Caki2 (cell line): ENCODE measurements around the gene OAS2. TPM values are rescaled to one million over a fixed set of nuclear protein-coding genes. Genes with fewer than 3 reads are reported as not detected.

ENCODE experiments used
- DNase-seq: peaks from one replicate; pipeline ENCODE4 v3.0.0-alpha.2; 2015; ENCODE audit warnings: low read depth
- in situ Hi-C: cut with HindIII; loops from 2 replicates; pipeline ENCODE4 v1.10.0; 2016; ENCODE audit warnings: low sequenced_read_pairs, low pct_unique_long_range_greater_than_20kb, mixed read lengths
- total RNA-seq: library from RNA; depleted of rRNA; stranded (reverse); fragments of >200 nt; shearing (Covaris generic); gene quantifications from 2 replicates; pipeline ENCODE4 v1.2.3, GENCODE V29; 2014; ENCODE audit warnings: low replicate concordance

OAS2 gene
- total RNA-seq, 1 experiment from 2014 or later, result 0.30 TPM

DNA sequence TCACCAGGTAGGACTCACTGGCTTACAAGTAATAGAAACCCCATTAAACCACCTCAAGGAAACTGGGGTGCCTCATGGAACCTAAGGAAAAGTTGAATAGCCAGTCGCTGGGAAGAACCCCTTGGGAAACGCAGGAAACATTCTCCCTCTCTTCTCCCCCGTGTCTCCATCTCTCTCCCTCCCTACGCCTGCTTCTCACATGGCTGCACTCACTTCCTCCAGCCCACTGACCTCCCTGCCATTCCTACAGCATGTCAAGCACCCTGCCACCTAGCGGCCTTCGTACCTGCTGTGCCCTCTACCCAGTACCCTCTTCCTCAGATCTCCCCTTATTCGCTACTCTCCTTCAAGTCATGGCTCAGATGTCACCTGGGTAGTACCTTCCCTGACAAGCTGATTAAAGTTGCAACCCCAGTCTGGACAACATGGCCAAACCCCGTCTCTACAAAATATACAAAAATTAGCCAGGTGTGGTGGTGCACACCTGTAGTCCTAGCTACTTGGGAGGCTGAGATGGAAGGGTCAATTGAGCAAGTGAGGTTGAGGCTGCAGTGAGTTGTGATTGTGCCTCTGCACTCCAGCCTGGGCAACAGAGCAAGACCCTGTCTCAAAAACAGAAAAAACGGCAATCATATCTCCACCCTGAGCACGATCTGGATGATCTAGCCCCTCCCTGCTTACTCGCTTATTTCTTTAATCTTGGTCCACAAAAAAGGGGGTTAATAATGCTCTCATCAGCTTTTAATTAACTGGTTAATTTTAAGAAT, 71.8 kb downstream of the OAS2 start:
- peak; percentile 10 for DNase-seq
- in situ Hi-C loops, result no loop called here

DNA sequence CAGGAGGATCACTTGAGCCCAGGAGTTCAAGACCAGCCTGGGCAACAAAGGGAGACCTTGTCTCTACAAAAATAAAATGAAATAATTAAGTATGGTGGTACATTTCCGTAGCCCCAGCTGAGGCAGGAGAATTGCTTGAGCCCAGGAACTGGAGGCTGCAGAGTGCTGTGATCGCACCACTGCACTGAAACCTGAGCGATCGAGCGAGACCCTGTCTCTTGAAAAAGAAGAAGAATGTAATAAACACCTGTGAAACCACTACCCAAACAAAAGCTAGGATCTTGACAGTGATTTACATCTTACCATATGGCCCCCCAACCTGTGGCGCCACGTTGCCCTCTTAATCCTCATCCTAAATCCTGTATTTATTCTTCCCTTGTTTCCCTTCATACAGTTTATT, 72.5 kb downstream of the OAS2 start:
- no peak for DNase-seq
- in situ Hi-C loops, result no loop called here

DNA sequence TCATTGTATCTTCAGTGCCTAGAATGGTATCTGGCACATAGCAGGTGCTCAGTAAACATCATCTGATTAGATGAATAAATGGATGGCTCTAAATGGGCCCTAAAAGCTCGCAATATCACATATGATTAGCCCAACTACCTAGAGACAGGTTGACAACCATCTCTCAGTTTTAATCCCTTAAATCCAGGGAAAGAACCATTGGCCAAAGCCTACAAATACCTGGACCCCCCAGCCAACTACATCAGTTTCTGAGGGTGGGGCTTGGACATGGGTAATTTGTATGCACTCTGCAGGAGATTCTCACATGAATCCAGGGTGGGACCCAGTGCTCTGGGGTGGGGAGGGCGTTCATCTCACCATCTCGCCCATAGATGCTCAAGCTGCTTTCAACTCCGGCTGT, 73.4 kb downstream of the OAS2 start:
- DNase-seq, result no peak
- in situ Hi-C loops, result no loop called here

DNA sequence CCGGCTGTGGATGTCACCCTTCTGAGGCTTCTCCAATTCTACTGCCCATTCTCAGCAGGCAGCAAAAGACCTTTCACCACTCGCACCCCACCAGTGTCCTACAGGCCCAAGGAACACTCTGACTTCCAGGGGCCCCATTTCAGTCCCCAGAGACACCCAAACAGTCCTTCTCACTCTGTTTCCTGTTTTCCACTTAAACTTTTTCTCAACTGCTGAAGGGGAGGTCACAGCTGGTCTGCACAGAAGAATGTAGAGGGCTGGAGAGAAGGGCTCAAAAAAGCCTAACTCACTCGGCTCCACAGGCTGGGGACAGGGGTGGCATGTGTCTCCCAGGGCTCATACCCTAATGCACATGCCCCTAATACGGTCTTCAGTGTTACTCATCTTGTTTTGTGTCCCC, 74.0 kb downstream of the OAS2 start:
- in situ Hi-C loops, result no loop called here
- no peak for DNase-seq

DNA sequence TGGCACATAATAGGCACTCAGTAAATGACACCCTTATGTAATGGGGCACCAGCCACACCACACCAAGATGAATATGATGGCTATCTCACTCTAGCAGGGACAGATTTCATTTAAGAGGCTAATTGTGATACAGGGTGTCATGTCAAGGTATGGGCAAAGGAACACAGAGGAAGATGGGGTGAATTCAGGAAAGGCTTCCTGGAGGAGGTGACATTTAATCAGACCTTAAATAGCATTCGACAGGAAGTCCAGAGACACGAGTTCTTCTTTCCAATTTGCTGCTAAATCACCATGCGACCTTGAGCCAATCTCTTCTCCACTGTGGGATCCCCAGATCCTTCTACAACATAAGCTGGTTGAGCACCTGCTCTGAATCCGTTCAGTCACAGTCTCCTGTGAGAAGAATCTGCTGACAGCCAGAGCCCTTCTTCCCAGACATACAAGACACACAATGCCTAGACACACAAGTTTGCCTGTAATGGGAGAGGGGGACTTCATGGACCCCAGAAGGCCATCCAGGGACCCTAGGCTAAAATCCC, 76.7 kb downstream of the OAS2 start:
- no peak for DNase-seq
- in situ Hi-C loops, result no loop called here

DNA sequence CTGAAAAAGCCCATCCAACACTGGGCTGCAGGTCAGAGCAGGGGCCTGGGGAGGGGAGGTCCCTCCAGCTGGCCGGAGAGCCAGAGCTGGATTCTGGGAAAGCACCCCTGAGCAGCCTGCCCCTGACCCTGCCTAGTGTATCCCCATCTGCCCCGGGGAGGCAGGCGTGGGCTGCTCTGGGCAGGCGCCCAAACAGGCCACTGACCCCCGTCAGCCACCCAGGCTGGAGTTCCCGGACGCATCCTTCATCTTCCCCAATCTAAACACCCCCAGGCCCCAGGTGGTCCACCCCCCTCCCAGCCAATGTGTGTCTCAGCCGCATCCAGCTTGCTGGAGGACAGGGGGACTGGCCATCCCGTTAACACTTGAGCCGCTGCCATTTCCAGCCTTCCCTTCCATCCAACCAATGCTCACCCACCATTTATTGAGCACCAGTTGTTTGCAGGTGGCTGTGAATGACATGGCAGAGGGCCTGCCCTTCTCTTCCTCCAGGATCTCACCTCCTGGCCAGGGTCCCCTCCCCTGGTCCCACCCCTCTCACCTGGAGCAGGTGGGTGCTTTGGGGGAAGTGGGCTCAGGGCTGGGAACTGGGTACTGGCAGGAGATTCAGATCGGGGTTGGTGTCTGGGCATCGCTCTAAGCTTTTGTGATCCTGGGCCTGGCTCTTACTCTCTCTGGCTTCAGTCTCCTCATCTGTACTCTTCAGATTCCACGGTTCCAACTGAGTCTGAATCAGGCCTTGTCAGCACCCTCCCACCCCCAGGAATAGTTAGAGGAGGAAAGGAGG, 77.5 kb downstream of the OAS2 start:
- DNase-seq, result no peak
- in situ Hi-C loops, result no loop called here

DNA sequence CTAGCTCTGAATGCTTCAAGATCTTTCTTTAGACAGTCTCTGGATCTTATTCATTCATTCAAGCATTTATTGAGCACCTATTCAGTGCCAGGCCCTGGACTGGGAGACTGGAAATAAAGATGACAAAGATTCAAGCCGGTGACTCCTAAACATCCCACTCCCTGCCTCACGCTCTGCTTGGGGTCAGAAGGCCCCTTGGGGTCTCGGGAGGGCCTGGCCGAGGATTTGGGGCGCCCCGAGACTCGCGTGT, 78.0 kb downstream of the OAS2 start:
- in situ Hi-C loops, result no loop called here
- no peak for DNase-seq

DNA sequence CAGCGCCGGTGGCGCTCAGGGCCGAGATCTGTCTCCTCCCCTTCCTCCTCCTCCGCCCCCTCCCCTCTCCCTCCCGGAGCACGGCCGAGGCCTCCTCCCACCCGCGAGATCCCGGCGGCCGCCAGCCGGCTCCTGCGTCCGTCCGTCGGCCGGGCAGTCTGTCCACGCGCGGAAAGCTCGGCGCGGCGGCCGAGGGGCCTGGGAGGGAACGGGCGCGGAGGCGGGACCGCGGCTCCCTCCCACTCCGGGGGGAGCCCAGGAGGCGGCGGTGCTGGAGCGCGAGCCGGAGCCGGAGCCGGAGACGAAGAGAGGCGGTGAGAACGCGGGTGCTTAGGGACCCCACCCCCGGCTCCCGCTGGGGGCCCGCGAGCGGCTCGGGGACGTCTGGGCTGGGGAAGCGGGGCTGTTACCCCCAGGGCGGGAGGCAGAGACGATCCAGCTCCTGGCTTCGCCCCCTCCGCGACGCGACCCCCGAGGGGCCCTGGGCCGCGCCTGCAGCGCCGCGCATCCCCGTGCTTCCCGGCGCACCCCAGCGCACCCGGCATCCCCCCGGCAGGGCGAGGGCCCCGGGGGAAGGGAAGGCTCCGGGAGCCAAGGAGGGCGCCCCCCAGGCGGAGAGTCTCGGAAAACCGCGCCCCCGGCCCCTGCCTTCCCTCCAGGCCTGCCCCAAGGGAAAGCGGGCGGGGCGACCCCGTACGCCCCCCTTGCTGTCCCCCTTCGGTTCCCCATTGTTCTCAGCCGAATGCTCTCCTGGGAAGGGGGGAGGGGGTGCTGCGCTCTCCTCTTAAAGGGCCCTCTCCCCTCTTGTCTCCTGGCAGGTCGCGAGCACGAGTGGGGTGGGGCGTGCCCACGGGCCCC, 78.5 kb downstream of the OAS2 start, which contains the start of gene DTX1:
TSS of gene DTX1 (plus strand) at position 100 of the 858 bp plus-strand sequence. CDS start 1,463 bp downstream, outside the sequence.
- DNase-seq, result no peak
- in situ Hi-C loops, result no loop called here

DNA sequence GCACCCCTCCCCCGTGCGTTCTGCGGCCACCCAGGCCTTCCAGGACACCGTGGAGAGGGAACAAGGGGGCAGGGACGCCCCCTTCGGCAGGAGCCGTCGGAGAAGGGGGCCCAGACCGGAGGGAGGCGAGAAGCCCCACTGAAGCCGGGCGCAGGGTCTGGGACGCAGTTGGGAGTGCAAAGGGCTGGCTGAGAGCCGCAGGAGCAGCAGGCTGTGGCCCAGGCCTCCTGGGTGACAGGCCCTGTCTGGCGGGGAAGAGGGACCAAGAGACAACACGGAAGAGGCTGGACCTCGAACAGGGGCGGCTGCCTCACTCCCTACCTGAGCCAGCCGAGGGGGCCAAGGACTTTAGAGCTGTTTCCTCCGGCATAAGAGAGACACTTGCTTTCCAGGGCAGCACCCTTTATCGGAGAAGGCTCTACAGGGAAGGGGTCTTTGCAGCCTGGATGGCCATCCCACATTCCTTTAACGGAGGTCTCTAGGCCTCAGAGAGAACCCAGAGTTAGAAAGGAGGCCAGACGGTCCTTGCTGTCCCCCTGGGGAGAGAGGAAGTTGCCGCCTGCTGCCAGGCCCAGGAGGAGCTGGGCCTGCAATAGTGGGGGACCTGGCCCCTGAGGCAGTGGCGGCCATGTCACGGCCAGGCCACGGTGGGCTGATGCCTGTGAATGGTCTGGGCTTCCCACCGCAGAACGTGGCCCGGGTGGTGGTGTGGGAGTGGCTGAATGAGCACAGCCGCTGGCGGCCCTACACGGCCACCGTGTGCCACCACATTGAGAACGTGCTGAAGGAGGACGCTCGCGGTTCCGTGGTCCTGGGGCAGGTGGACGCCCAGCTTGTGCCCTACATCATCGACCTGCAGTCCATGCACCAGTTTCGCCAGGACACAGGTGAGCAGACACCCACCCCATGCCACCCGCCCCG, 79.5 kb downstream of the OAS2 start:
- DNase-seq, result no peak
- in situ Hi-C loops, result no loop called here

DNA sequence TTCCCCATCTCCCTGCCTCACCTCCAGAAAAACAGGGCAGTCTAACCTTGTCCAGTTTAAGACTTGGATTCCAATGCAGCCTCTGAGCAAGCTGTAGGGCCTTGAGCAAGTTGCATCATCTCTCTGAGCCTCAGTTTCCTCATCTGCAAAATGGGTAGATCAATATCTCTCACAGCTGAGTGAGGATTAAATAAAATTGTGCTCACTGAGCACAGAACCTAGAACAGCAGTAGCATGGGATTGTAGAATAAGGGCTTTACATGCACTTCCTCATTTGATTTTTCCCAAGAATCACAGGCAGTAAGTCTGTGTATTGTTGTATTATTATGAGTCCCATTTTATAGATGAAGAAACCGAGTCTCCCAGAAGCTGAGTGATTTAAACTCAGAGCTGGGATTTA, 80.2 kb downstream of the OAS2 start:
- DNase-seq, result no peak

DNA sequence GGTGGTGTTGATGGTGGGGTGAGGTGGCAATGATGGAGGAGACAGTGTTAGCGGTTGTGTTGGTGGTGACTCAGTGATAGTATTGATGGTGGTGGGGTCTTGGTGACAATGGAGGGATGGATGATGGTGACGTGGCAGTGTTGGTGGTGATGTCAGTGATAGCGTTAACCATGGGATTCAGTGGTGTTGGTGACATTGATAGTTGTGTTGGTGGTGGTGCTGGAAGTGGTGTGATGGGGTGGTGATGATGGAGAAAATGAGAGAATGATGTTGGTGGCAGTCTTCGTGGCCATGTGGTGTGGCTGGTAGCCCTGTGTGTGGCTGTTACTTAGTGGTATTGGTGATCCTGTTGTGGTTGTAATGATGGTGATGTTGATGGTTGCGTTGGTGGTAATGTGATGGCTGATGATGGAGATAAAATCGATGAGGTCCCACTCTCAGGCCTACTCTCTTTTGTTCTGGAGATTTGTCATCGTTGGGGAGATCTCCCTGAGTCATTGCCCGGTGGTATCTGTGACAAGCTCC, 80.8 kb downstream of the OAS2 start:
- in situ Hi-C loops, result no loop called here

More for the DNA sequence above, 80.2 kb downstream of the OAS2 start:
- in situ Hi-C loops, result no loop called here

DNA sequence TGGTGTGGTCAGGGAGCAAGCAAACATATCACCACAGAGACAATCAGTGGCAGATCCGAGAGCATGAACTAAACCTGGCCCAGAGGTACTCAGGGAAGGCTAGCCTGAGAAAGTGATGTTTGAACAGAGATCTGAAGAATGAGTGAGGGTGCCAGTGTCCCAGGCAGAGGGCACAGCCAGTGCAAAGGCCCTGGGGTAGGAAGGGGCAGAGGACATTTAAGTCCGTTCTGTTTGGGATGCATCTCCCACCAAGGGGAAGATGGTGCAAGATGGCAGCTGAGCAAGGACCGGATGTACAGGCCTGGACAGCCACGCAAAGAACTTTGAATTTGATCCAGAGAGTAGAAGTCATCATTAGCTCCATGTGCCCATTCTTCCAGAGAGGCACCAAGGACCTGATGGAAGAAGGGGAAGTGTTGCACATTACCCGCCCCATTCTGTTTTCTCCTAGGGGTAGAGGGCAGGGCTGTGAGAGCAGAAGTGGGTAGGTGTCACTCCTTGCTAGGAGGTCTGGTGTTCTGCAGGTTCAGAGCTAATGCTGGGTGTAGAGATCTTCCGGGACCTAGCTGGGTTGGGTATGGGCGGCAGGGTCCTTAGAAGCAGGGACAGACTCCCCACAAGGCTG, 82.1 kb downstream of the OAS2 start:
- in situ Hi-C loops, result no loop called here
- no peak for DNase-seq

More for the DNA sequence above, 80.8 kb downstream of the OAS2 start:
- no peak for DNase-seq

DNA sequence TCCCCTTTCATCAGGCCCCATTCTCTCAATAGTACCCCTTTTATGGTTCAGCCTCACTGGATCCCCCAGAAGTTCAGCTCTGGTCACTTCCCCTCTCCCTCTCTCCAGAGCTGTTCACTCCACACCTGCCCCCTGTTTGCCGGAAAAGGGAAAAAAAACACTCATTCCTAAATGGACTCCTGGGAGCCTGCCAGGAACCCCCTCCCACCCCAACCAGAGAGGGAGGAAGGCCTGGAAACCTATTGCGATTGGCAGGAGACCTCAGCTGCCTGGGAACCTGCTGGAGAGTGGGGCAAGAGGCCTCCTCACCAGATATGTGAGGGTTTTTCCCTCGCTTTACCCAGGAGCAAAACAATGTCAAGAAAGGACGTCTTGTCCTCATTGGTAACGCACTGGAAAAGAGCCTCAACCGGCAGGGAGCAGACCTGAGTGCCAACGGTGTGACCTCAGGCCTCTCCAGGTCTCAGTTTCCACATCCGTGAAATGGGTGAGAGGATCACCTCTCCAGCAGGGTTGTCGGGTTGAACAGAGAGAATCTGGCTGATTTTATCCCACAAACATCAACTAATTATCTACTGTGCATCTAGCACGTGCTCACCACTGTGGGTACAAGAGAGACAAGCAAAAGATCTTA, 82.9 kb downstream of the OAS2 start:
- no peak for DNase-seq
- in situ Hi-C loops, result no loop called here
